GM04504 (cell line): ENCODE measurements around the gene RPS27A.
"Not testable (repeated sequence)": the region's sequence is repeated elsewhere in the genome, so short reads cannot be mapped to it uniquely, and the experiment has no call there.

Source experiments
- DNase-seq: peaks from one replicate; pipeline ENCODE4 v3.0.0-alpha.2; 2012; ENCODE audit warnings: low read depth

The RPS27A gene

DNA sequence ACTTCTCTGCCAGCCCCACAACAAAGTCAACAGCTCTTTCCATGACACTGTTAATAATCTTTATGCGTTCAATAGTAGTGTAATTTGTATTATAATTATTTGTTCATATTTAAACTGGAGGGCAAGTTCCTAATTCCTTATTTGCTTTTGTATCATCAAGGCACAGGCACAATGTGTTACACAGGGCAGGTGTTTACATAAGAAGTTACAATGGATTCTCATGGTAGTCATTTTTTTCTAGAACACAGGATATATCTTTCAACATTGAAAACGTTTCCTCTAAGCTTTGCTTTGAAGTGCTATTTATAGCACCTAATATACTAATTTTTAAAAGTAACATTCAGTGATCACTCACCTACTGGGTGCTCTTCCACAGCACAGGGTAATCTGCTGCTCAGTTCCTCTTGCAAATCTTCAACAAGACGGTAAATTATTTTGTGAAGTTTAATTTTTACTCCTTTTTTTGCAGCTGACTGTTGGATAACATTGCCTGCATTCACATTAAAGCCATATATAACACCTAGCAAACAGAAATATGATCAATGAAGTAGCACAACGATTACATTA, 7.3 kb downstream of the RPS27A start:
- no peak for DNase-seq

DNA sequence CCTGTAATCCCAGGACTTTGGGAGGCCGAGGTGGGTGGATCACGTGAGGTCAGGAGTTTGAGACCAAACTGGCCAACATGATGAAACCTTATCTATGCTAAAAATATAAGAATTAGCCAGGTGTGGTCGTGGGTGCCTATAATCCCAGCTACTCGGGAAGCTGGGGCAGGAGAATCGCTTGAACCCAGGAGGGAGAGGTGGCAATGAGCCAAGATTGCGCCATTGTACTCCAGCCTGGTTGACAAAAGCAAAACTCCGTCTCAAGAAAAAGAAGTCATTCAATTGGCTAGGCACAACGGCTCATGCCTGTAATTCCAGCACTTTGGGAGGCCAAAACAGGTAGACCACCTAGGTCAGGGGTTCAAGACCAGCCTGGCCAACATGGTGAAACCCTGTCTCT, 9.1 kb downstream of the RPS27A start:
- DNase-seq, result not testable (repeated sequence)

DNA sequence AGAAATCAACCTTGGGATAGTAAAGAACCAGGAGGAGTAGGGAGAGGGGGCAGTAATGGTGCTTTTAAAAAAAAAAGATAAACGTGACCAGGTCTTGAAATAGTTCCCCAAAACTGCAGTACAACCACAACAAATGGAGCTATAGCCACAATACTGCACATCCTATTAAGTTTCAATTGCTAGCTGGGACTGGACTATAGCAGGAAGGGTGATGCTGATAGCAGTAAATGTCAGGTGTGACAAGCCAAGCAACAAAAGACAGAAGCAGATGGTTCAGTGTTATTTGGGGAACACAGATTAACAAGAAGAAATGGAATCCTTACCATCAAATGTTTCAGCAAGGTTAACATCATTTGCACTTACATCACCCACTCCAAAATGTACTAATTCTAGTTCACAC, 10.1 kb downstream of the RPS27A start:
- no peak for DNase-seq

DNA sequence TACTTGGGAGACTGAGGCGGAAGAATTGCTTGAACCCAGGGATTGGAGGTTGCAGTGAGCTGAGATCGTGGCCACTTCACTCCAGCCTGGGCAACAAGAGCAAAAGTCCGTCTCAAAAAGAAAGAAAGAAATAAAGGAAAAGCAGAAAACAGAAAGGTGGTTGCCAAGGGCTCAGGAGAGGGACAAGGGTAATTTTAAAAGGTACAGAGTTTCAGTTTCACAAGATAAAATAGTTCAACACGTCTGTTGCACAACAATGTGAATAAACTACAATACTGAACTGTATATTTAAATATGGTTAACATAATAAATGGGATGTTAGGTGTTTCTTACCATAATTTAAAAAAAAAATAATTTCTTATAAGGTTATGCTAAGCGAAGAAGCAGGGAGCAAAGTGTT, 12.9 kb downstream of the RPS27A start:
- DNase-seq, result no peak

DNA sequence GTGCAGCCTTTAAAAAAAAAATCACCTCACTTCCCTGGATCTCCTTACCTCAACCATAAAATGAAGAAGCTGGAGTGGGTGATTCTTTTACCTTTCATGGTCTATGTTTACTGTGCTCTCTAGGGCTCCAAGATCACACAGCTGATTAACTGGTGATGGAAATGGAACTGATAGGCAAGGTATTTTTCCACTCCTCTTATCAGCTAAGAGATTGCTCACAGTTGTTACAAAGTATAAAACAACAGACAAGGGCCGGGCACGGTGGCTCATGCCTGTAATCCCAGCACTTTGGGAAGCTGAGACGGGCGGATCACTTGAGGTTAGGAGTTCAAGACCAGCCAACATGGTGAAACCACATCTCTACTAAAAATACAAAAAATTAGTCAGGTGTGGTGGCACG, 14.5 kb downstream of the RPS27A start:
- no peak for DNase-seq

DNA sequence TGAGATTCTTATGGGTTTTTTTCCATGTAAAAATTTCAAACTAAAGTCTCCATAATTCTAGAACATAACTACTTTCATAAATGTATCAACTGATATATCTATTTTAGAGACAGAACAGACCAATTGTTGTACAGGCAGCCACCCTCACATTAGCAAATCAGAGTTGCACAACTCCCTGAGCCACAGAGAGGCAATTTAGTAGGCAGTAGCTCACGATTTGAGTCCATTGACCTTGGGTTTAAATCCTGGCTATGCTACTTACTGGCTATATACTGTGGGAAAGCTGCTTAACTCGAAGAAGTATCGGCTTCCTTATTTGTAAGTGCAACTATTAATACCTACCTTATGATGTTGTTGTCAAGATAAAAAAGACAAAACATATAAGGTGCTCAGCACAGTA, 20.3 kb downstream of the RPS27A start:
- no peak for DNase-seq

DNA sequence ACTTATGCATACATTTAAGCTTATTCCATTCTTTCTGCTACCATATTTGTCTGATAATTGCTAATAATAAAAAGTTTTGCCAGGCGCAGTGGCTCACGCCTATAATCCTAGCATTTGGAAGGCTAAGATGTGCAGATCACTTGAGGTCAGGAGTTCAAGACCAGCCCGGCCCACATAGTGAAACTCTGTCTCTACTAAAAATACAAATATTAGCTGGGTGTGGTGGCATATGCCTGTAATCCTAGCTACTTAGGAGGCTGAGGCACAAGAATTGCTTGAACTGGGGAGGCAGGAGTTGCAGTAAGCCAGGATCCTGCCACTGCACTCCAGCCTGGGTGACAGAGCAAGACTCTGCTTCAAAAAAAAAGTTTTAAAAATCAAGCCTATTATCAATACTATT, 27.1 kb downstream of the RPS27A start:
- not testable (repeated sequence) for DNase-seq

DNA sequence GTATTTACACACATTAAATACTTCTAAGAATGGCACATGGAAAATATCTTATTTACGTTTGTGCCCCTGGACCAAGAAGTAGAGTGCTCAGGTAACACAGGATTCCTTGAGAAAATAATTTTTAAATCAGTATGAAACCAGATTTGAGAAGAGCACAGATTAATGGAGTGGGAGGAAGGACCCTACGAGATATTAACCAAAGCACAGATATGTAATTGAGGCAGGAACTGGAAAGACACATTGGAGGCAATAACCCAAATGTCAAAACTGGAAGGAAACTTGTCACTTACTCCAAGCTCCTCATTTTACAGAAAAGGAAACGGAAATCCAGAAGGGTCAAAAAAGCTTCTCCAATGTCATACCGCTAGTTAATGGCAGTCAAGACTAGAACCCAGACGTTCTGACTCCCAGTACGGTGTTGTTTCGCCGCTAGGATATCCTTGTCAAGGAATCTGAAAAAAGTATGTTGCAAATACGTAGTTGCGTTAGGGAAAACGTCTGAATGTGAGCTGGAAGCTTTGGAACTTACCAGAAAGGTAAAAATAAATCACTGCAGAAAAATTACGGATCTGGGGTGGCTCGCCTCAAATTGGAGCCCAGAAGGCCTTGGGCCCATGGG, 35.9 kb downstream of the RPS27A start:
- DNase-seq, result no peak

DNA sequence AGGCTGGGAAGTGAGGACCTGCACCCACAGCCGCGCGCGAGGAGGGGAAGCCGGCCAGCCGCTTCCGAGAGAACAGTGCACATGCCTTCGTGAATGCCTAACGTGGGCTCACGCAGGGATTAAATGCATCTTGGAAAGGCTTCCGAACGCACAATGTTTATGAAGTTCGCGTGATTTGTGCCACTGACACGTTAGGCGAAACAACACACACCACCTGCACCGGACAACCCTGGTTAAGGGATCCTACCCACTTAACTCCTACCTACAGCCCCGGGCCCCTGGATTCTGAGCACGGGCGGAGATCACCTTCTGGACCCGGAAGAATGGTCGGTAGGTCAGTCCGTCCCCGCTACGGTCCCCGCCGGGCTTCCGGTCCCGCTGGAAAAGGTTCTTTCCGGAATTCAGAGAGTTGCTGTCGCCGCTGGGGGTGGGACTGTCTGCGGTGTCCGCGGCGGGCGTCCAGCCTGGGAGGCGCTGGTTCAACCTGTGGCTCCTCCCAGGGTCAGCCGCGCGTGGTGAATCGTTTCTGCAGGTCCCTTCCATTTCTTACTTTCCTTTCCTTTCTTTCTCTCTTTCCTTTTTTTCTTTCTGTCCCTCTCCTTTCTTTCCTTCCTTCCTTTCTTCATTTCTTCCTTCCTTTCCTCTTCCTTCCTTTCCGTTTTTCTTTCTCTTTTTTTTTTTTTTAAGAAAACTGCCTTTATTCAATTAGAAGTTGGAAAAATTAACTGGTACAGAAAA, 36.6 kb downstream of the RPS27A start, which contains the start of gene MTIF2:
MTIF2 (minus strand) TSS at position 325 of the 738 bp plus-strand sequence. CDS start 5,373 bp downstream, outside the sequence.
- peak; percentile 86 for DNase-seq

DNA sequence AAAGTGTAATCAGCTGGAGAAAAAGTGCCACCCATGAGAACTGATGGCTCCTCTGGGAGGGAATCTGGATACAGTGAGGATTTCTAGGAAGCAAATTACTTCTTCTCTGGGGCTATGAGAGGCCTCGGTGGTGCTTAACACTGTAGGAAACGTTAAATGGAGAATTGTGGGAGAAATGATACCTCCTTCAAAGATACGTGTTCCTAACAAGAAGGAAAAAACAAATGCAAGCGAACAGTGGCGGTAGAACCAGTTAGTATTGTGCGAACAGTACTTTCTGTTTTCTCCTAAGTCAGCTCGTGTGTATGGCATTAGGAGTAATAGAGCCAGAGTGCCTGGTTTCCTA, 37.1 kb downstream of the RPS27A start:
- no peak for DNase-seq

DNA sequence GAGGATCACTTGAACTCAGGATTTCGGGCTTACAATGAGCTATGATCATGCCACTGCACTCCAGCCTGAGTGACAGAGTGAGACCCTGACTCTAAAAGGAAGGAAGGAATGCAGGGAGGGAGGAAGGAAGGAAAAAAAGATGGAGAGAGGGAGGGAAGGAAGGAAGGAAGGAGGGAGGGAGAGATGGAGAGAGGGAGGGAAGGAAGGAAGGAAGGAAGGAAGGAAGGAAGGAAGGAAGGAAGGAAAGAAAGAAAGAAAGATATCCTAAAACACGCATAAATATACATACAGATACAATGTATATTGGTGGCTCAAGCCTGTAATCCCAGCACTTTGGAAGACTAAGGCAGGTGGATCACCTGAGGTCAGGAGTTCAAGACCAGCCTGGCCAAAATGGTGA, 41.9 kb downstream of the RPS27A start:
- not testable (repeated sequence) for DNase-seq

DNA sequence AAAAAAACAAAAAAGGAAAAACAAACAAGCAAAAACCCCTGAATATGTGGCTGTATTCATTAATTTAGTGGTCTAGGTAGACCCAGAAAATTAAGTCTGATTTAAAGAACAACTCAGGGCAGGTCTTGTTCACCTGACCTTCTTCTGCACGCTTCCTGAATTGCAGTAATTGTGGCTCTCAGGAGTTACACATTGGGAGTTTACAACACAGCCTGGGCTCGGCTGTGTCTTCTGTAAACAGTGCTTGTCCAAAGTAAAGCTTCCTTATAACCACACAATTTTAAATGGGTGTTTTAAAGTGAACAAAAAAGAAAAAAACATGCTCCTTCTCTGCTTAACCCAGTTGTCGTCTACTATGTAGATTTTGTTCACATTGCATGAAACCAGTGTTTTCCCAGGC, 44.8 kb downstream of the RPS27A start:
- no peak for DNase-seq

DNA sequence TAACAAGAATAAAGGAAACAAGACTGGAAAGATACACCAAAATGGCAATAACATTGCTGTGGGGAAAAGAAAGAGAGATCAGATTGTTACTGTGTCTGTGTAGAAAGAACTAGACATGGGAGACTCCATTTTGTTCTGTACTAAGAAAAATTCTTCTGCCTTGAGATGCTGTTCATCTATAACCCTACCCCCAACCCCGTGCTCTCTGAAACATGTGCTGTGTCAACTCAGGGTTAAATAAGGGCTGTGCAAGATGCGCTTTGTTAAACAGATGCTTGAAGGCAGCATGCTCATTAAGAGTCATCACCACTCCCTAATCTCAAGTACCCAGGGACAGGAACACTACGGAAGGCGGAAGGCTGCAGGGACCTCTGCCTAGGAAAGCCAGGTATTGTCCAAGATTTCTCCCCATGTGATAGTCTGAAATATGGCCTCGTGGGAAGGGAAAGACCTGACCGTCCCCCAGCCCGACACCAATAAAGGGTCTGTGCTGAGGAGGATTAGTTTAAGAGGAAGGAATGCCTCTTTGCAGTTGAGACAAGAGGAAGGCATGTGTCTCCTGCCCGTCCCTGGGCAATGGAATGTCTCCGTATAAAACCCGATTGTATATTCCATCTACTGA, 46.8 kb downstream of the RPS27A start:
- DNase-seq, result not testable (repeated sequence)

DNA sequence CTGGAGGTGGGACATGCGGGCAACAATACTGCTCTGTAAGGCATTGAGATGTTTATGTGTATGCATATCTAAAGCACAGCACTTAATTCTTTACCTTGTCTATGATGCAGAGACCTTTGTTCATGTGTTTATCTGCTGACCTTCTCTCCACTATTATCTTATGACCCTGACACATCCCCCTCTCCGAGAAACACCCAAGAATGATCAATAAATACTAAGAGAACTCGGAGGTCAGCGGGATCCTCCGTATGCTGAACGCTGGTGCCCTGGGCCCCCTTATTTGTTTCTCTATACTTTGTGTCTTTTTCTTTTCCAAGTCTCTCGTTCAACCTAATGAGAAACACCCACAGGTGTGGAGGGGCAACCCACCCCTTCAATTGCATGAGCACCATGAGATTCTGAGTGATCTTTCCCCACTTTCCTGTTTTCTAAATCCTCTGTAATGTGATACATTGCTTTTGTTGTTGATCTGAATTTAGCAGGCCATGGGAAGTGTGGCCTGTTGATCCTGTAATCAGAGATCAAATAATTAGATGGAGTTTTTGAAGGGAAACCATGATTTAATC, 47.5 kb downstream of the RPS27A start:
- DNase-seq, result not testable (repeated sequence)

DNA sequence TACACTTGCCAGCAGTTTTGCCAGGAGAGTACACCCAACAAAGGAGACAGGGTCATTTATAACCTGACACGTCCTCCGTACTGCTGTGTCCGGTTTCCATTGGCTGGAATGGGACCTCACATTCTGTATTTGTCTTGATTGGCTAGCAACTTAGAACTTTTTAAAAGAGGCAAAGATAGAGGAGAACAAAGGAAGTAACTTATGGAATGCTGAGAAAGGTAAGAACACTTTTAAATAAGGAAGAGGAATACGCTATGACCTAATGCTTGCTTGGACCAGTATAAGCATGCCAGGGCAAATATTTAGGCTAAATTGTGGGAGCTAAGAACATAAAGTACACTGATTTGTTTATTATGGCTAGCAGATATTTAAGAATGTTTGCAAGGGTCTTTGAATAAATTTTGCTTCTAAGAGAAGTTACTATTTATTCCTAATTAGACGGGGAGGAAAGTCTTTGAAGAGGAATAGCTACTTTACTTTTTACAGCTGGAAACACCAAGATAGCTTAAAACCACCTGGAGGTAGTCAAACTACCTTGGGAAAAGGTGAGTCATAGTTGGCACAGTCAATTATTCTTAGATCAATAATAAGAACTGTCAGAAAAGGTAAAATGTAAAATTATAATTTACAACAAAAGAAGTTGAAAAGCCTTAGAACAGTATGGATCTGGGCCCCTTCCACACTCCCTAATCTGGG, 48.5 kb downstream of the RPS27A start:
- not testable (repeated sequence) for DNase-seq

DNA sequence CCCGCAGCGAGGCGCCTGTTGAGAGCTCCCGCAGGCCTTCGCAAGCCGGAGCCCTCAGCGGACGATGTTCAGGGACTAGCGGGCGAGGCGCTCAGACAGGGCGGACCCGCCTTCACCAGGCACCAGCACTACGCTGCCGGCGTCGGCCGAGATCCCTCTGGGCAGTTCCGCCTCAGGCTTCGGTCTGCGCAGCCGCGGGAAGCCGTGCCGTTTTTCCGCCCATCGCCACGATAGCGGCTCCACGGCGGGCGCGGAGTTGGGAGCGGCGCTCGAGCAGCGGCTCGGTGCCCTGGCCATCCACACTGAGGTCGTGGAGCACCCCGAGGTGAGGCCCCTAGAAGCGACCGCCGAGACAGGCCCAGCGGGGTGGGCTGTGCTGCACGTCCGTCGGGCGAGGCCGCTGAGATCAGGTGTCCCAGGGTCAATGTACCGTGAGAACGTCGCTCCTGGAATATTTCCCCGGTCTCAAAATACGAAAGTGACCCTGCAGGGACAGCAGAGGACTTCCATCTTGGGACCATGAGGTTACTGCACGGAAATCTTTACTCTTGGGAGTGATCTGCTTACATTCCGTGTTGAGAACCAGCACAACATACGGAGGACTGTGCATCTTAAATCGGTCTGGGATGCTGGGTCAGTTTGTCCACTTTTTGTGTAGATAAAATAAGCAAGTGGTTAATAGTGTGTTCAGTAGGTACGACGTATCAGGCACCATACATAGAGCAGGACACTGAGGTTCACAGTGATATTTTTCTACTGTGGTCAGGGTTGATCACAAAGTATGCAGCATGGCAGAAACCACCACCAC, 49.8 kb downstream of the RPS27A start:
- peak; percentile 72 for DNase-seq

DNA sequence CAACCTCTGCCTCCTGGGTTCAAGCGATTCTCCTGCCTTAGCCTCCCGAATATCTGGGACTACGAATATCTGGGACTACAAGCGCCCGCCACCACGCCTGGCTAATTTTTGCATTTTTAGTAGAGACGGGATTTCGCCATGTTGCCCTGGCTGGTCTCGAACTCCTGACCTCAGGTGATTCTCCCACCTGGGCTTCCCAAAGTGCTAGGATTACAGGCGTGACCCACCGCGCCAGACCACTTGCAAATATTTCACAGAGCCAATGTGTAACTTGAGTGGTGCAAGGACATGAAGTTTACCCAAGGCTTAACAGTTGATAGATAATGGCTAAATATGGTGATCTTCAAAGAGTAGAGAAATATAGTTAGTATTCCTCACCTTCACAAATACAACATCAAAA, 50.6 kb downstream of the RPS27A start:
- DNase-seq, result no peak
